ENCODE results near the gene TAAR6. TPM values are rescaled to one million over a fixed set of nuclear protein-coding genes. Genes with fewer than 3 reads are reported as not detected.

The TAAR6 gene
- total and polyA plus RNA-seq, 2 donors (not counting 1 experiment from before 2014, with no cell fraction given), result not detected

DNA sequence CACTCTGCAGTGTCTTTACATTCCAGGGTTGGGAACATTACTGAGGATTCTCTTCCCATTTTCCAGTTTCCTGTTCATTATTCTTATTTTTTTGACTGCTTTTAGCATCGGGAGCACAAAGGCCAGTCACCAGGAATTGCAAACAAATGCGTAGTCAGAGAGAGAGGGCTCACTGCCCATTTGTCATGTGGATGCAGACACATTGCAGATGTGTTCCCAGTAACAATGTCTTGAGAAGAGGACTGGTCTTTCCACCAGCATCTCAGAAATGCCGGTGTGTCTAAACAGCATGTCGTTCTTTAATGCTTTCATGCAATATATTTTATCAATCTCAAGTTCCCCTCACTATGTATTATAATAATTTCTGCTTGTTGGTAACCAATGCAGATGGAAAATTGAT lies 952 bp upstream of the TAAR6 start:
- DNase-seq (ENCODE audit: low read depth in 2 of 2), result no peak
- H3K27ac ChIP-seq (ENCODE audit: insufficient read depth, low read length), result no peak overlapping the region
- no peak overlapping the region for H2AFZ ChIP-seq (ENCODE audit: low read length)
- H3K9me3 ChIP-seq (ENCODE audit: control insufficient read depth, insufficient read depth, low read depth, low read length), result no peaks in the 10 kb centered on the region
- no peaks in the 10 kb centered on the region for H3K79me2 ChIP-seq (ENCODE audit: control insufficient read depth, insufficient read depth, low read length)
- TF ChIP-seq EZH2 (IDR thresholded peaks at IDR 0.05; ENCODE audit: low read length, missing control alignments), result no peak
- TF ChIP-seq, protein P1, sequence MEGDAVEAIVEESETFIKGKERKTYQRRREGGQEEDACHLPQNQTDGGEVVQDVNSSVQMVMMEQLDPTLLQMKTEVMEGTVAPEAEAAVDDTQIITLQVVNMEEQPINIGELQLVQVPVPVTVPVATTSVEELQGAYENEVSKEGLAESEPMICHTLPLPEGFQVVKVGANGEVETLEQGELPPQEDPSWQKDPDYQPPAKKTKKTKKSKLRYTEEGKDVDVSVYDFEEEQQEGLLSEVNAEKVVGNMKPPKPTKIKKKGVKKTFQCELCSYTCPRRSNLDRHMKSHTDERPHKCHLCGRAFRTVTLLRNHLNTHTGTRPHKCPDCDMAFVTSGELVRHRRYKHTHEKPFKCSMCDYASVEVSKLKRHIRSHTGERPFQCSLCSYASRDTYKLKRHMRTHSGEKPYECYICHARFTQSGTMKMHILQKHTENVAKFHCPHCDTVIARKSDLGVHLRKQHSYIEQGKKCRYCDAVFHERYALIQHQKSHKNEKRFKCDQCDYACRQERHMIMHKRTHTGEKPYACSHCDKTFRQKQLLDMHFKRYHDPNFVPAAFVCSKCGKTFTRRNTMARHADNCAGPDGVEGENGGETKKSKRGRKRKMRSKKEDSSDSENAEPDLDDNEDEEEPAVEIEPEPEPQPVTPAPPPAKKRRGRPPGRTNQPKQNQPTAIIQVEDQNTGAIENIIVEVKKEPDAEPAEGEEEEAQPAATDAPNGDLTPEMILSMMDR (conservative IDR thresholded peaks at IDR 0.05 in 1 of 2, IDR thresholded peaks at IDR 0.05 in 1 of 2; ENCODE audit: low read depth in 1 of 2, low read length in 2 of 2), result no peak
- no peak overlapping the region for H3K9ac ChIP-seq (ENCODE audit: insufficient read depth, low read length)
- no peaks in the 10 kb centered on the region for H4K20me1 ChIP-seq (ENCODE audit: control insufficient read depth, extremely low read depth, insufficient read depth, low read length)
- H3K4me3 ChIP-seq (replicated peaks in 1 of 4; ENCODE audit: control extremely low read depth in 1 of 4, insufficient read depth in 1 of 4, low read depth in 3 of 4, low read length in 4 of 4), result no peak overlapping the region
- H3K27me3 ChIP-seq (ENCODE audit: control insufficient read depth, insufficient read depth, low read length), result peaks cover 14% of the 10 kb centered on the region
- no peaks in the 10 kb centered on the region for H3K36me3 ChIP-seq (ENCODE audit: control insufficient read depth, insufficient read depth, low read length)
- H3K4me1 ChIP-seq (ENCODE audit: control insufficient read depth, extremely low read depth, insufficient read depth, low read length), result no peaks in the 10 kb centered on the region
- no peak overlapping the region for H3K4me2 ChIP-seq (ENCODE audit: extremely low read depth, insufficient read depth, low read length)

DNA sequence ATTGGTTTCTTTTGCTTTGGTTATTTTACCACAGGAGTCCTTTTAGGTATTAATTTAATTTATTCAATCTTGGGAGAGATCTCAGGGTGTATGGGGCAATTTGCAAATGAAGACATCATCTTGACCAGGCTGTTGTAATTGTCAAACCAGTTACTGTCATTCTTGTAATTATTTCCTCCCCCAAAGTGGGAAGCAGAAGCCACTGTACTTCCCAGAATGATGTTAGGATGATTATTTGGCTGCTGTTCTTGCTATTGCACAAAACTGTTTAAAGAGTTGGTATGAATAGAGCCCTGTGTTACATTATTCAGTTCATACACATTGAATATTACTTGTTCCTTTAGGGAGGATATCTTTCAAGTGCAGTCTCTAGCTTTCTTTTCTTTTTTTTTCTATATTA lies 1.7 kb downstream of the TAAR6 start:
- no peaks in the 10 kb centered on the region for H3K79me2 ChIP-seq (ENCODE audit: control insufficient read depth, insufficient read depth, low read length)
- H3K4me3 ChIP-seq (replicated peaks in 1 of 4; ENCODE audit: control extremely low read depth in 1 of 4, insufficient read depth in 1 of 4, low read depth in 3 of 4, low read length in 4 of 4), result no peak overlapping the region
- no peak for DNase-seq (ENCODE audit: low read depth in 2 of 2)
- no peaks in the 10 kb centered on the region for H3K9me3 ChIP-seq (ENCODE audit: control insufficient read depth, insufficient read depth, low read depth, low read length)
- no peak overlapping the region for H2AFZ ChIP-seq (ENCODE audit: low read length)
- no peaks in the 10 kb centered on the region for H3K4me1 ChIP-seq (ENCODE audit: control insufficient read depth, extremely low read depth, insufficient read depth, low read length)
- no peaks in the 10 kb centered on the region for H4K20me1 ChIP-seq (ENCODE audit: control insufficient read depth, extremely low read depth, insufficient read depth, low read length)
- no peak overlapping the region for H3K9ac ChIP-seq (ENCODE audit: insufficient read depth, low read length)
- H3K27ac ChIP-seq (ENCODE audit: insufficient read depth, low read length), result no peak overlapping the region
- H3K27me3 ChIP-seq (ENCODE audit: control insufficient read depth, insufficient read depth, low read length), result peaks cover 23% of the 10 kb centered on the region
- no peaks in the 10 kb centered on the region for H3K36me3 ChIP-seq (ENCODE audit: control insufficient read depth, insufficient read depth, low read length)
- no peak overlapping the region for H3K4me2 ChIP-seq (ENCODE audit: extremely low read depth, insufficient read depth, low read length)
- no peak for TF ChIP-seq EZH2 (IDR thresholded peaks at IDR 0.05; ENCODE audit: low read length, missing control alignments)
- TF ChIP-seq, protein P1 (conservative IDR thresholded peaks at IDR 0.05 in 1 of 2, IDR thresholded peaks at IDR 0.05 in 1 of 2; ENCODE audit: low read depth in 1 of 2, low read length in 2 of 2), result no peak

GRCh38 chr6:132584698-132585097 lies 14.6 kb downstream of the TAAR6 start:
- Histone ChIP-seq H3K9ac (ENCODE audit: insufficient read depth, low read length) (no peak overlapping the region), H3K4me1 (ENCODE audit: control insufficient read depth, extremely low read depth, insufficient read depth, low read length) (no peaks in the 10 kb centered on the region), H3K27ac (ENCODE audit: insufficient read depth, low read length) (no peak overlapping the region), H4K20me1 (ENCODE audit: control insufficient read depth, extremely low read depth, insufficient read depth, low read length) (no peaks in the 10 kb centered on the region), H3K4me2 (ENCODE audit: extremely low read depth, insufficient read depth, low read length) (no peak overlapping the region), H3K79me2 (ENCODE audit: control insufficient read depth, insufficient read depth, low read length) (no peaks in the 10 kb centered on the region), H3K36me3 (ENCODE audit: control insufficient read depth, insufficient read depth, low read length) (no peaks in the 10 kb centered on the region), H3K9me3 (ENCODE audit: control insufficient read depth, insufficient read depth, low read depth, low read length) (no peaks in the 10 kb centered on the region), H3K27me3 (ENCODE audit: control insufficient read depth, insufficient read depth, low read length) (peaks cover 9% of the 10 kb centered on the region), H2AFZ (ENCODE audit: low read length) (no peak overlapping the region), H3K4me3 (replicated peaks in 1 of 4; ENCODE audit: control extremely low read depth in 1 of 4, insufficient read depth in 1 of 4, low read depth in 3 of 4, low read length in 4 of 4) (no peak overlapping the region)
- no peak for DNase-seq (ENCODE audit: low read depth in 2 of 2)
- TF ChIP-seq, protein P1 (conservative IDR thresholded peaks at IDR 0.05 in 1 of 2, IDR thresholded peaks at IDR 0.05 in 1 of 2; ENCODE audit: low read depth in 1 of 2, low read length in 2 of 2), result no peak
- no peak for TF ChIP-seq EZH2 (IDR thresholded peaks at IDR 0.05; ENCODE audit: low read length, missing control alignments)

Measured in fibroblast of lung (primary cell).